ENCODE data around the gene SOAT1. TPM values are rescaled to one million over a fixed set of nuclear protein-coding genes. Genes with fewer than 3 reads are reported as not detected.

The SOAT1 gene
- total and polyA plus RNA-seq, 3 donors from 2014 or later: 22.5 to 25.5 (median 24.1) TPM

- peaks cover 25% of the 10 kb centered on the region for H3K4me1 ChIP-seq
- intact Hi-C loops (cut with DNase I; ENCODE audit: low total_unique reads): no loop called here
- no peak overlapping the region for H3K4me3 ChIP-seq
- H3K36me3 ChIP-seq (ENCODE audit: low read depth, missing control alignments): no peaks in the 10 kb centered on the region
- H3K27me3 ChIP-seq: no peaks in the 10 kb centered on the region
- H3K27ac ChIP-seq: peak overlapping the region; percentile 68 to 85
- DNase-seq: peak; percentile 87
- WGBS, 2 donors: 56 to 63% methylated on average over 6 of the region's 6 CpGs
- H3K9me3 ChIP-seq: no peaks in the 10 kb centered on the region
- TF ChIP-seq CTCF (IDR thresholded peaks at IDR 0.05): no peak
- no peak for TF ChIP-seq POLR2A (IDR thresholded peaks at IDR 0.05)
These were observed 19.4 kb downstream of the SOAT1 start for GRCh38 chr1:179313004-179313403.

GRCh38 chr1:179314928-179315327 lies 21.3 kb downstream of the SOAT1 start:
- intact Hi-C loops (cut with DNase I; ENCODE audit: low total_unique reads): no loop called here
- H3K36me3 ChIP-seq (ENCODE audit: low read depth, missing control alignments): no peaks in the 10 kb centered on the region
- H3K27ac ChIP-seq: peak overlapping the region; percentile 68 to 72
- 62 to 75% methylated on average over 3 of the region's 3 CpGs for WGBS, 2 donors
- TF ChIP-seq POLR2A (IDR thresholded peaks at IDR 0.05) (no peak), CTCF (IDR thresholded peaks at IDR 0.05) (no peak)
- DNase-seq: peak; percentile 27
- H3K4me3 ChIP-seq: no peak overlapping the region
- H3K27me3 ChIP-seq: no peaks in the 10 kb centered on the region
- H3K4me1 ChIP-seq: peaks cover 25% of the 10 kb centered on the region
- H3K9me3 ChIP-seq: no peaks in the 10 kb centered on the region

- WGBS, 2 donors: 89 to 90% methylated on average over 5 of the region's 5 CpGs
- no peak for TF ChIP-seq POLR2A (IDR thresholded peaks at IDR 0.05)
- TF ChIP-seq CTCF (IDR thresholded peaks at IDR 0.05): no peak
- Histone ChIP-seq H3K4me1 (no peaks in the 10 kb centered on the region), H3K27me3 (no peaks in the 10 kb centered on the region), H3K36me3 (ENCODE audit: low read depth, missing control alignments) (no peaks in the 10 kb centered on the region), H3K27ac (no peak overlapping the region), H3K4me3 (no peak overlapping the region), H3K9me3 (no peaks in the 10 kb centered on the region)
- intact Hi-C loops (cut with DNase I; ENCODE audit: low total_unique reads): no loop called here
- DNase-seq: no peak
These were observed 24.9 kb downstream of the SOAT1 start for GRCh38 chr1:179318491-179318890.

- peak overlapping the region; percentile 41 to 74 for H3K27ac ChIP-seq
- H3K9me3 ChIP-seq: no peaks in the 10 kb centered on the region
- H3K27me3 ChIP-seq: no peaks in the 10 kb centered on the region
- 93 to 94% methylated on average over 5 of the region's 5 CpGs for WGBS, 2 donors
- DNase-seq: no peak
- no peak for TF ChIP-seq CTCF (IDR thresholded peaks at IDR 0.05)
- TF ChIP-seq POLR2A (IDR thresholded peaks at IDR 0.05): no peak
- intact Hi-C loops (cut with DNase I; ENCODE audit: low total_unique reads): no loop called here
- H3K4me1 ChIP-seq: no peaks in the 10 kb centered on the region
- no peaks in the 10 kb centered on the region for H3K36me3 ChIP-seq (ENCODE audit: low read depth, missing control alignments)
- no peak overlapping the region for H3K4me3 ChIP-seq
These were observed 28.1 kb downstream of the SOAT1 start for GRCh38 chr1:179321533-179322216.

GRCh38 chr1:179322557-179322956 lies 29.0 kb downstream of the SOAT1 start:
- no peaks in the 10 kb centered on the region for H3K4me1 ChIP-seq
- H3K9me3 ChIP-seq: no peaks in the 10 kb centered on the region
- H3K36me3 ChIP-seq (ENCODE audit: low read depth, missing control alignments): no peaks in the 10 kb centered on the region
- 18 to 34% methylated on average over 3 of the region's 3 CpGs for WGBS, 2 donors
- H3K27ac ChIP-seq: peak overlapping the region; percentile 0 to 74
- no peak overlapping the region for H3K4me3 ChIP-seq
- H3K27me3 ChIP-seq: no peaks in the 10 kb centered on the region
- DNase-seq: no peak
- intact Hi-C loops (cut with DNase I; ENCODE audit: low total_unique reads): no loop called here
- TF ChIP-seq POLR2A (IDR thresholded peaks at IDR 0.05) (no peak), CTCF (IDR thresholded peaks at IDR 0.05) (no peak)
